NCI-H2171 (cell line): Measurements from ENCODE around the gene NR4A1.
"Not testable (repeated sequence)": the region's sequence is repeated elsewhere in the genome, so short reads cannot be mapped to it uniquely, and the experiment has no call there.

ENCODE experiments used
- DNase-seq: peaks from one replicate; lab custom pipeline; 2025; lab: John Stamatoyannopoulos, UW

The NR4A1 gene

DNA sequence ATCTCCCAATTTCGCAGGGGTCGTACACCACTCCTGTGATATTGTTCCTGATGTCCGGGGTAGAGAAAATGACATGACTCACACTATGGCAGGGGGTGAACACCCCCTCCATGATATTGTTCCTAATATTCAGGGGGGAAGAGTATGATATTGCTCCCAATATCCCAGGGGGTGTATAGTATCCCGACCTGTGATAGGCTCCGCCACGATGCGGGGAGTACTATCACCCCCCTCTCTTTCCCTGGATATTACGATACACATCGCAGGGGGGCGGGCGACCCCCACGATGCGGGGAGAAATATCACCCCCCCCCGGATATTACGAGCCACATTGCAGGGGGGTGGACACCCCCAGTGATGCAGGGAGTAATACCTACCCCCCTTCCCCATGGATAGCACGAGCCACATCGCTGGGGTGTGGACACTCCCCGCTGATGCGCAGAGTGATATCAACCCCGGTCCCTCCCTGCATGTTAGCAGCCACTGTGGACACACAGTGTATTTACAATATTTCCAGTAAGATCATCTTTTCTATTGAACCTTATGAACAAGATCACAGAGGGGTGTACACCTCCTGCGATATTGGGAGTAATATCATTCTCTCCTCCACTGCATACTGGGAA is 45.9 kb downstream of the NR4A1 start:
- no peak for DNase-seq

DNA sequence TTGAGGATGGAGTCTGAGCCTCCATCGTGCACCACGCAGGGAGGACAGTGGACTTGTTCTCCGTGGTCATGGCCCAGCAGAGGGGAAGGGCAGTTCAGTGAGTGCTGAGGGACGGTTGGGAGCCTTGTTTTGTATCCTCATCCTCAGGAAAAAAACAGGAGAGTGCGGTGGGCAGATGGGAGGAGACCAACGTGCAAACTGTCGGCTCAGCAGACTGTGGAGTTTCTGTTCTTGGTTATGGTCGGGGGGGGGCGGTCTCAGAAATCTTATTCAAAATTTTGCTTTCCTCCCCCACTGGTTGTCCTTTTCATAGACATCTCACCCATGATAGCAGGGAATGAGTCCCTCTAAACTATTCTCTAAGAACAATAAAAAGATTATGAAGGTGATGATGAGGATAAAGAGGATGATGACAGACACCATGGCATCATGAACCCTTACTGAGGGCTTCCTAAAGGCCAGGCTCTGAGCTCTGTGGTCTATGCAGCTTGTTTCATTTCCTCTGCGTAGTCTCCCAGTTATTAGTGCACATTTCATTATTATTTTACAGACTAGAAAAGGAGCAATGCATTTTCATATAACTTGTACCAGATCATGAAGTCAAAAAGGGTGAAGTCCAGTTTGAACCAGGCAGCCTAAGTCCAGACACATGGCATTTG is 53.3 kb downstream of the NR4A1 start:
- not testable (repeated sequence) for DNase-seq
